ENCODE measurements around the gene ASB13. TPM values are rescaled to one million over a fixed set of nuclear protein-coding genes. Genes with fewer than 3 reads are reported as not detected.

The ASB13 gene
- total RNA-seq, 2 donors from 2014 or later, result 12.8 to 13.5 TPM

GRCh38 chr10:5649746-5650145, 16.6 kb downstream of the ASB13 start:
- Histone ChIP-seq H3K4me3 (ENCODE audit: low read length) (no peak overlapping the region), H3K9me3 (ENCODE audit: control insufficient read depth, low read length) (no peaks in the 10 kb centered on the region), H3K9ac (ENCODE audit: extremely low read depth, low read length, poor library complexity, severe bottlenecking) (no peak overlapping the region), H3K27me3 (ENCODE audit: control insufficient read depth, insufficient read depth, low read length, poor library complexity, severe bottlenecking) (no peaks in the 10 kb centered on the region), H3K4me1 (ENCODE audit: control insufficient read depth, insufficient read depth, low read length) (no peaks in the 10 kb centered on the region), H3K36me3 (ENCODE audit: control insufficient read depth, insufficient read depth, low read length) (peaks cover 4% of the 10 kb centered on the region), H3K27ac (ENCODE audit: low read depth, low read length) (no peak overlapping the region)
- no peaks in the 10 kb centered on the region for H3K27me3 Mint-ChIP-seq (ENCODE audit: insufficient read depth)
- 96 to 98% methylated on average over 8 to 11 of the region's 11 CpGs for WGBS, 2 experiments (ENCODE audit: insufficient coverage in 1 of 2, insufficient read length in 1 of 2)
- H3K27ac Mint-ChIP-seq, result peak overlapping the region; percentile 11
- no peaks in the 10 kb centered on the region for H3K9me3 Mint-ChIP-seq
- no peaks in the 10 kb centered on the region for H3K4me1 Mint-ChIP-seq
- peaks cover 38% of the 10 kb centered on the region for H3K36me3 Mint-ChIP-seq (ENCODE audit: low read depth)
- no peak overlapping the region for H3K4me3 Mint-ChIP-seq
- no peak for DNase-seq
- no peak for TF ChIP-seq CTCF (conservative IDR thresholded peaks at IDR 0.05)

- Histone ChIP-seq H3K36me3 (ENCODE audit: control insufficient read depth, insufficient read depth, low read length) (peaks cover 8% of the 10 kb centered on the region), H3K9me3 (ENCODE audit: control insufficient read depth, low read length) (no peaks in the 10 kb centered on the region), H3K9ac (ENCODE audit: extremely low read depth, low read length, poor library complexity, severe bottlenecking) (no peak overlapping the region), H3K27ac (ENCODE audit: low read depth, low read length) (no peak overlapping the region), H3K4me3 (ENCODE audit: low read length) (no peak overlapping the region), H3K4me1 (ENCODE audit: control insufficient read depth, insufficient read depth, low read length) (no peaks in the 10 kb centered on the region), H3K27me3 (ENCODE audit: control insufficient read depth, insufficient read depth, low read length, poor library complexity, severe bottlenecking) (no peaks in the 10 kb centered on the region)
- DNase-seq, result peak; percentile 63
- no peak for TF ChIP-seq CTCF (conservative IDR thresholded peaks at IDR 0.05)
- Mint-ChIP-seq H3K9me3 (no peaks in the 10 kb centered on the region), H3K4me1 (no peaks in the 10 kb centered on the region), H3K4me3 (no peak overlapping the region), H3K27me3 (ENCODE audit: insufficient read depth) (no peaks in the 10 kb centered on the region), H3K27ac (no peak overlapping the region), H3K36me3 (ENCODE audit: low read depth) (peaks cover 43% of the 10 kb centered on the region)
- 95 to 97% methylated on average over 28 to 50 of the region's 50 CpGs for WGBS, 2 experiments (ENCODE audit: insufficient coverage in 1 of 2, insufficient read length in 1 of 2)
These were observed 17.6 kb downstream of the ASB13 start for GRCh38 chr10:5648494-5649457.

- Histone ChIP-seq H3K4me3 (ENCODE audit: low read length) (no peak overlapping the region), H3K27ac (ENCODE audit: low read depth, low read length) (no peak overlapping the region), H3K27me3 (ENCODE audit: control insufficient read depth, insufficient read depth, low read length, poor library complexity, severe bottlenecking) (no peaks in the 10 kb centered on the region), H3K36me3 (ENCODE audit: control insufficient read depth, insufficient read depth, low read length) (peaks cover 8% of the 10 kb centered on the region), H3K9me3 (ENCODE audit: control insufficient read depth, low read length) (no peaks in the 10 kb centered on the region), H3K9ac (ENCODE audit: extremely low read depth, low read length, poor library complexity, severe bottlenecking) (no peak overlapping the region), H3K4me1 (ENCODE audit: control insufficient read depth, insufficient read depth, low read length) (no peaks in the 10 kb centered on the region)
- no peak overlapping the region for H3K4me3 Mint-ChIP-seq
- no peak for DNase-seq
- 91 to 100% methylated on average over 1 to 11 of the region's 11 CpGs for WGBS, 2 experiments (ENCODE audit: insufficient coverage in 1 of 2, insufficient read length in 1 of 2)
- no peaks in the 10 kb centered on the region for H3K9me3 Mint-ChIP-seq
- TF ChIP-seq CTCF (conservative IDR thresholded peaks at IDR 0.05), result no peak
- H3K27ac Mint-ChIP-seq, result no peak overlapping the region
- no peaks in the 10 kb centered on the region for H3K4me1 Mint-ChIP-seq
- H3K36me3 Mint-ChIP-seq (ENCODE audit: low read depth), result peaks cover 48% of the 10 kb centered on the region
- H3K27me3 Mint-ChIP-seq (ENCODE audit: insufficient read depth), result no peaks in the 10 kb centered on the region
These were observed 18.7 kb downstream of the ASB13 start for GRCh38 chr10:5647507-5648240.

All from endodermal cell (in vitro differentiated cells).